GM18502 (cell line): Measurements from ENCODE around the gene LBP.
"Not testable (repeated sequence)": the region's sequence is repeated elsewhere in the genome, so short reads cannot be mapped to it uniquely, and the experiment has no call there.

Source experiments
- ATAC-seq: cut with Tn5 transposase; IDR thresholded peaks from one replicate; pipeline ENCODE4 v1.9.1; 2021; ENCODE audit warnings: mild to moderate bottlenecking; ENCODE audit not compliant: unreplicated experiment, poor library complexity

Gene LBP

DNA sequence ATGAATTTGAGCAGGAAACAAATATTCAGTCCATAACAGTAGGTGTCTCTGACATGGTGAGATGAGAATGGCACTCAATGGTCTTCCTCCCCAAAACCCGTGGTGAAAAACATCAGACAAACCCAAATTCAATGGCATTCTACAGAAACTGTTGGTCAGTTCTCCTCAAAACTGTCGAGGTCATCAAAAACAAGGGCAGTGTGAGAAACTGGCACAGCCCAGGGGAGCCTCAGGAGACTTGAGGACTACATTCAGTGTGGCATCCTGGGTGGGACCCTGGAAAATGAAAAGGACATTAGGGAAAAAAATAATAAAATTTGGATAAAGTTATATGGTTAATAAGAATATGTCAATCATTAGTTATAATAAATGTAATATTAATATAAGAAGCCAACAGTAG is 40.6 kb downstream of the LBP start:
- ATAC-seq = no peak

- ATAC-seq = no peak
Measured at GRCh38 chr20:38387953-38388352, 41.7 kb downstream of the LBP start.

DNA sequence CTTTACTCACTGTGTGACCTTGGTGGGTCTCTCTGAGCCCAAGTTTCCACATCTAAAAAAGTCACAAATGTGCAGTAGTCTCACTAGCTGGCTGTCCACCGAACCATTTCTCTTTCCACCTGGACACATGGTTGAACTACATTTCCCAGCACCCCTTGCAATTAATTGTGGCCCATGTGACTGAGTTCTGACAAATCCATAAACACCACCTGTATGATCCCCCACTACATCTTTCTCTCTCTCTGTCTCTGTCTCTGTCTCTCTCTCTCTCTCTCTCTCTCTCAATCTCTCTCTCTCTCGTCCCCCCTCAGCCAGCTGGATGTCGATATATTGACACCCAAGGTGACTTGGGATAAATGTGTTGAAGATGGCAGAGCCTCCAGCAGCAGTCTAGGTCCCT is 46.1 kb downstream of the LBP start:
- ATAC-seq = no peak

DNA sequence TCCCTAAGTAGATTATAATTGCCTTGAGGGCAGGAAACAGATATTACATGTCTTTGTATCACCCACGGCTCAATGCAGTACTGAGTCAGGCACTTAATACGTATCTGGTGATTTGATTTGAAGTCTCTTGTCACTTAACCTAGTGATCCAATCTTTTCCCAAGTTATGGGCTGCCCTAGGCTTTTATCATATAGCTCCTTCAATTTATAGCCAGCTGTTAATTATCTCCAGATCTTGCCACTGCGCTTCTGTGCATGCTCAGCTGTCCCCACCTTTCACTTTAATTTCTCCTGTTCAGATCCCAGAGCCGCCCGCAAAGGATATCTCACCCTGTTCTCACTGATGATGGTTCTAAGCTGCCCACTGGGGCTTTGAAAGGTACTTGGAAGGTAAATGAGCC is 47.0 kb downstream of the LBP start:
- no peak for ATAC-seq

- no peak for ATAC-seq
Measured at GRCh38 chr20:38395165-38395564, 48.9 kb downstream of the LBP start.

DNA sequence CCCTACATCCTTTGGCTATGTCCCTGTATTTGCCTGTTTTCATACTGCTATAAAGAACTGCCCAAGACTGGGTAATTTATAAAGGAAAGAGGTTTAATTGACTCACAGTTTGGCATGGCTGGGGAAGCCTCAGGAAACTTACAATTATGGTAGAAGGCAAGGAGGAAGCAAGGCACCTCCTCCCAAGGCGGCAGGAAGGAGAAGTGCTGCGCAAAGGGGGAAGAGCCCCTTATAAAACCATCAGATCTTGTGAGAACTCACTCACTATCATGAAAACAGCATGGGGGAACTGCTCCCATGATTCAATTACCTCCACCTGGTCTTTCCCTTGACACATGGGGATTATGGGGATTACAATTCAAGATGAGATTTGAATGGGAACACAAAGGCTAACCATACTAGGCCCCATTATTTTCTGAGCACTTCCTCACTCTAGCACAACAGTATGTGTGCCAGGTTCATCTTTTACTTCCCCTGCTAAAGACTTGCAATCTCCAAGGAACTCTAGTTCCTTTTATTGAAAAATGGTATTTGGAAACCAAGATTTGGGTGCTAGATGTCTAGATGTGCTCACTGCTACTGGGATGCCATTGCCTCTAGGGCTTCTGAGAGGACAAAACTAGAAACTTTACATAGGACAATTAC is 49.6 kb downstream of the LBP start:
- ATAC-seq = not testable (repeated sequence)

- no peak for ATAC-seq
Measured at GRCh38 chr20:38402089-38402488, 55.8 kb downstream of the LBP start.

GRCh38 chr20:38402816-38403215 is 56.5 kb downstream of the LBP start:
- no peak for ATAC-seq

DNA sequence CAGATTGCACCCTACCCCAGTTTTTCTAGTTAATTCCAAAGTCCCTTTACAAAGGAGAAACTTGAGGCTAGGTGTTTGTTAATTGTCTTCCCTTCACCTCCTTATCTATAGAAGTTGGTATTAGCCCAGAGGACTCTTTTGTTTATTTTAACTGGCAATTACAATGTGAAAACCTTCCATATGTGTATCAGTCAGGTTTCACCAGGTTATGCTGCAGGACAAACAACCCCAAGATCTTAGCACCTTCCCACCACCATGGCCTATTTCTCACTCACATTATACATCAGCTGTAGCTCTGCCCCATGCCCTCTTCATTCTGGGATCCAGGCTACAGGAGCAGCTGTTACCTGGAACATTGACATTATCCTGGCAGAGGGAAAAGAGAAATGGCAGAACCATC is 57.7 kb downstream of the LBP start:
- no peak for ATAC-seq

DNA sequence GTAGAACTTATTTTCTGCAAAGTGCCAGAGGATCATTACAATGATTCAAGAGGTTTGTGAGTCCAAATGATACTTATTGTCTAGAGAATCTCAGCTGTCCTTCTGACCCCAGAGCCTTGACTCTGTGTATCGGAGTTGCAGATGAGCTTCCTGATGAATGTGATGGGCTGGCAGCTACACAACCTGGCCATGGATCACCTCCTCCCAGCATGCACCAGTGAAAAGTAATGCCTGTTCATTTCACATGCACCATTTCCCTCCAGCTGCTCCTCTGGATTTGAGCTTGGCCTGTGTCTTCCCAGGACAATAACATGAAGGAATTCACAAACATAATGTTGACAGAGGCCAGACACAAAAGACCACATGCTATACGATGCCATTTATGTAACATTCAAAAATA is 58.9 kb downstream of the LBP start:
- no peak for ATAC-seq

GRCh38 chr20:38406476-38406875 is 60.2 kb downstream of the LBP start:
- no peak for ATAC-seq

DNA sequence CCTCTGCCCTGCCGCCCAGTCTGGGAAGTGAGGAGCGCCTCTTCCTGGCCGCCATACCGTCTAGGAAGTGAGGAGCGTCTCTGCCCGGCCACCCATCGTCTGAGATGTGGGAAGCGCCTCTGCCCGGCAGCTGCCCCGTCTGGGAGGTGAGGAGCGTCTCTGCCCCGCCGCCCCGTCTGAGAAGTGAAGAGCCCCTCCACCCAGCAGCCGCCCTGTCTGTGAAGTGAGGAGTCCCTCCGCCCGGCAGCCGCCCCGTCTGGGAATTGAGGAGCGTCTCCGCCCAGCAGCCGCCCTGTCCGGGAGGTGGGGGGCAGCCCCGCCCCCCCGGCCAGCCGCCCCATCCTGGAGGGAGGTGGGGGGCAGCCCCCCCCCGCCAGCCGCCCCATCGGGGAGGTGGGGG is 61.0 kb downstream of the LBP start:
- ATAC-seq = no peak

- ATAC-seq = not testable (repeated sequence)
Measured at GRCh38 chr20:38407822-38408221, 61.5 kb downstream of the LBP start.

DNA sequence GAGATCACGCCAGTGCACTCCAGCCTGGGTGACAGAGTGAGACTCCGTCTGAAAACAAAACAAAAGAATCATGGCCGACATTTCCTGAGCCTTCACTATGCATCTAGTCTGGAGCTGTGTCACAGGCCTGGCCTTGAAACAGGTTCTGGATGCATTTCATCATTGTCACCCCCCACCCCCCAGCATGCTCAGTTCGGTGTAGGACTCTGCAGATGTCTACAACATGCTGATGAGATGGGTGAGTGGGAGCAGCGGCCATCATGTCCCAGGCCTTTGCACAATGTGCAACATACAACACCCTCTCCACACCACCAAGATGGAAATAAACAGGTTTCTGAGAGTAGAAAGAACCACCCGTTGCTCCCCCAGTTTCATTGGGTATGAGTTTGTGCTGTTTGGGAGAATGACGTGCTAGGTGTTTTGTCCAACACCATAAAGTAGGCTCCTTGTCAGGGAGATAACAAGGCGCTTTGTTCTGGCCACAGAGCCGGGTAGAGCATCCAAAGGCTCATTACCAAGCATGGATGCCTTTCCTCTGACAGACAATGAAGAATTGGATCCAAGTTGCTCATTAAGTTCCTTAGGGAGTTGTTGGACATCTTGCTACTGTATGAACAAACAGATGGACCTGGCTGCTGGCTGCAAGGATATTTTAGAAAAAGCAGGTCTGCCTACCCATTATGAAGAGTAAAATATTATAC is 66.7 kb downstream of the LBP start:
- ATAC-seq = no peak

- ATAC-seq = no peak
Measured at GRCh38 chr20:38414769-38415450, 68.6 kb downstream of the LBP start.

DNA sequence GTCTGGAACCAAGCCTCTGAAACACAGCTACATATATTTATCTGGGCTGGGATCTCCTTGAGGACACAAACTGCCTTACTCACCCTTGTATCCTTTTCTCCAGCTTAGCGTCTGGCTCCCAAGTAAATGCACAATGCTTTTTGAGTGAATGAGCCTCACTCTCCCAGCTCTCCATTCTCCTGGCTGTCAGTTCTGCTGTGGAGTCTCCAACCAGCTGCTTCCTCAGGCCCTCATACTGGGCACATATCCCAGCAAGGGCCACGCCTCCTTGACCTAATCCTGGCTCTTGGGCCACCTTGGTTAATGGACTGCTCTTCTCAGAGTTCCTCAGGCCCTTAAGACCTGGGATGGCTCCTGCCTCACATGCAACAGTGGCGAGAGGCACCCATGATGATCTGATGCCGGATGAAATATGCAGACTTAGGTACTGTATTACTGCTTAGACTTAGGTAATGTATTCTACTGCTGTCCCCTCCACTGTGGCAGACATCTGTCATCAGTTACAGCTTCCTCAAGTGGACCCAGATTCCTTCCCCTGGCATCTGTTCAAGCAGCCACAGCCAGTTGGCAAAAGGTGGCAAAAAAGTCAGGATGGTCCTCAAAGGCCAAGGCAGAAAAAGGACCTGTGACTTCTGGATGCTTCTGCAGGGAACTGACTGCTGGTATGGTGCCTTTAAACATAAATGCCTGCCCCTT is 72.4 kb downstream of the LBP start:
- ATAC-seq = no peak

GRCh38 chr20:38420388-38421085 is 74.3 kb downstream of the LBP start:
- ATAC-seq = no peak

DNA sequence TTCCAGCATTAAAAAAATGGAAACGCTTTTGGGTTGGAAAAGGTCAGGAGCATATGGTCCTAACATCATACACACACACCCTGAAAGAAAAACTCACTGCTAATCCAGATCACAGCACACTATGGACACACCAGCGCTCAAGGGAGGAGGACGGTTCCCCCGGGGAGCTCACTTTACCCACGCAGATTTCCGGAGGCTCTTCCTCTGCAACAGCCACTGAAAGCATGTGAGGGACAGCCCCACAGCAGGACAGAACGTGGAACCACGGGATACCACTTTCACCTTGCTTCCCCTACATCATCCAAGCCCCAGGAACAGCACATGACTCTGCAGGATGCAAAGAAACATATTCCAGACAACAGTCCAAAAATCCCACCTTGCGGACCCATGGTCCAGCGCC is 75.6 kb downstream of the LBP start:
- ATAC-seq = no peak

DNA sequence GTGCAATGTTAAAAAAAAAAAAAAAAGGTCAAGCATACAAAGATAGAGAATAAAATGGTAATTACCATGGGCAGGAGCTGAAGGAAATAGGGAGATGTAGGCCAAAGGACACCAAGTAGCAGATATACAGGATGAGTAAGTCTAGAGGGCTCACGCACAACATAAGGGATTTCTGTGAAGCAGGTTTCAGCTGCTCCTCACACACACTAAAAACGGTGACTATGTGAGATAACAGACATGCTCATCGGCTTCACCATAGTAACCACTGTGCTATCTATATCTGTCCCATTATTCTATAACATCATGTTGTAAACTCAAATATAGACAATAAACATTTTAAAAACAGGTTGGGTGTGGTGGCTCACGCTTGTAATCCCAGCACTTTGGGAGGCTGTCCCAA is 77.3 kb downstream of the LBP start:
- ATAC-seq = no peak

- ATAC-seq = no peak
Measured at GRCh38 chr20:38424401-38424800, 78.1 kb downstream of the LBP start.
